ENCODE data around the gene ZFPM1. TPM values are rescaled to one million over a fixed set of nuclear protein-coding genes. Genes with fewer than 3 reads are reported as not detected.

Gene ZFPM1
- total RNA-seq, 1 experiment from 2014 or later, result 24.1 TPM

- Mint-ChIP-seq H3K27me3 (ENCODE audit: insufficient read depth, unreplicated experiment) (peaks cover 9% of the 10 kb centered on the region), H3K4me1 (ENCODE audit: low read depth, unreplicated experiment) (no peaks in the 10 kb centered on the region), H3K36me3 (ENCODE audit: insufficient read depth, unreplicated experiment) (no peaks in the 10 kb centered on the region), H3K27ac (ENCODE audit: unreplicated experiment) (no peak overlapping the region), H3K9me3 (ENCODE audit: unreplicated experiment) (no peaks in the 10 kb centered on the region), H3K4me3 (ENCODE audit: unreplicated experiment) (no peak overlapping the region)
- CTCF ChIA-PET, result interaction anchor here (0.5 to 2.1 kb wide), 3 partner anchors 10 to 1131 kb away, joined by 4 to 6 read pairs (median 4); no protein-coding TSS in a partner anchor
- H3K4me3 ChIP-seq (ENCODE audit: low read depth, low read length), result no peak overlapping the region
- no peak for DNase-seq
- POLR2A ChIA-PET, result no interaction called here
- H3K36me3 ChIP-seq (ENCODE audit: control insufficient read depth, insufficient read depth, low read length), result no peaks in the 10 kb centered on the region
- no peaks in the 10 kb centered on the region for H3K9me3 ChIP-seq
- no TSS peak for BruUV-seq (replicated peaks)
- TF ChIP-seq, protein P1, sequence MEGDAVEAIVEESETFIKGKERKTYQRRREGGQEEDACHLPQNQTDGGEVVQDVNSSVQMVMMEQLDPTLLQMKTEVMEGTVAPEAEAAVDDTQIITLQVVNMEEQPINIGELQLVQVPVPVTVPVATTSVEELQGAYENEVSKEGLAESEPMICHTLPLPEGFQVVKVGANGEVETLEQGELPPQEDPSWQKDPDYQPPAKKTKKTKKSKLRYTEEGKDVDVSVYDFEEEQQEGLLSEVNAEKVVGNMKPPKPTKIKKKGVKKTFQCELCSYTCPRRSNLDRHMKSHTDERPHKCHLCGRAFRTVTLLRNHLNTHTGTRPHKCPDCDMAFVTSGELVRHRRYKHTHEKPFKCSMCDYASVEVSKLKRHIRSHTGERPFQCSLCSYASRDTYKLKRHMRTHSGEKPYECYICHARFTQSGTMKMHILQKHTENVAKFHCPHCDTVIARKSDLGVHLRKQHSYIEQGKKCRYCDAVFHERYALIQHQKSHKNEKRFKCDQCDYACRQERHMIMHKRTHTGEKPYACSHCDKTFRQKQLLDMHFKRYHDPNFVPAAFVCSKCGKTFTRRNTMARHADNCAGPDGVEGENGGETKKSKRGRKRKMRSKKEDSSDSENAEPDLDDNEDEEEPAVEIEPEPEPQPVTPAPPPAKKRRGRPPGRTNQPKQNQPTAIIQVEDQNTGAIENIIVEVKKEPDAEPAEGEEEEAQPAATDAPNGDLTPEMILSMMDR (IDR thresholded peaks at IDR 0.05; ENCODE audit: insufficient read depth in 1 of 2, low read depth in 1 of 2, low read length in 1 of 2, severe bottlenecking in 1 of 2, unreplicated experiment in 1 of 2), result no peak
- peaks cover 10% of the 10 kb centered on the region for H3K4me1 ChIP-seq
- H3K27me3 ChIP-seq (replicated peaks; ENCODE audit: control insufficient read depth, insufficient read depth, low read length), result peaks cover 2% of the 10 kb centered on the region; the same call in 1 of the 2 replicates
- intact Hi-C loops (cut with micrococcal nuclease; ENCODE audit: unreplicated experiment), result no loop called here
Measured at GRCh38 chr16:88427376-88427775, 25.7 kb upstream of the ZFPM1 start.

DNA sequence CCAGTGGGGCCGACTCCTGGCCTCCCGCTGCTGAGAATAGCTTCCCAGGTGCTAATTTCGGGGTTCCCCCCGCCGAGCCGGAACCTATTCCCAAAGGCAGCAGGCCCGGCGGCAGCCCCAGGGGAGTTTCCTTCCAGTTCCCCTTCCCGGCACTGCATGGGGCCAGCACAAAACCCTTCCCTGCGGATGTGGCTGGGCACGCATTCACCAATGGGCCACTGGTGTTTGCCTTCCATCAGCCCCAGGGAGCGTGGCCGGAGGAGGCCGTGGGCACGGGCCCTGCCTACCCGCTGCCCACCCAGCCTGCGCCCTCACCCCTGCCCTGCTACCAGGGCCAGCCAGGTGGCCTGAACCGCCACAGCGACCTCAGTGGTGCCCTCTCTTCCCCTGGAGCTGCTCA, 24.9 kb upstream of the ZFPM1 start:
- TF ChIP-seq, protein P1 (IDR thresholded peaks at IDR 0.05; ENCODE audit: insufficient read depth in 1 of 2, low read depth in 1 of 2, low read length in 1 of 2, severe bottlenecking in 1 of 2, unreplicated experiment in 1 of 2), result no peak
- H3K4me3 ChIP-seq (ENCODE audit: low read depth, low read length), result no peak overlapping the region
- no peak for DNase-seq
- no TSS peak for BruUV-seq (replicated peaks)
- Mint-ChIP-seq H3K4me1 (ENCODE audit: low read depth, unreplicated experiment) (no peaks in the 10 kb centered on the region), H3K27ac (ENCODE audit: unreplicated experiment) (no peak overlapping the region), H3K27me3 (ENCODE audit: insufficient read depth, unreplicated experiment) (peaks cover 9% of the 10 kb centered on the region), H3K4me3 (ENCODE audit: unreplicated experiment) (no peak overlapping the region), H3K36me3 (ENCODE audit: insufficient read depth, unreplicated experiment) (no peaks in the 10 kb centered on the region), H3K9me3 (ENCODE audit: unreplicated experiment) (no peaks in the 10 kb centered on the region)
- H3K4me1 ChIP-seq, result peaks cover 10% of the 10 kb centered on the region
- no peaks in the 10 kb centered on the region for H3K9me3 ChIP-seq
- POLR2A ChIA-PET, result no interaction called here
- intact Hi-C loops (cut with micrococcal nuclease; ENCODE audit: unreplicated experiment), result no loop called here
- no peaks in the 10 kb centered on the region for H3K36me3 ChIP-seq (ENCODE audit: control insufficient read depth, insufficient read depth, low read length)
- CTCF ChIA-PET, result interaction anchor here (2.1 kb wide), 1 partner anchor 10 kb away, joined by 6 read pairs; no protein-coding TSS in a partner anchor
- peaks cover 2% of the 10 kb centered on the region; the same call in 1 of the 2 replicates for H3K27me3 ChIP-seq (replicated peaks; ENCODE audit: control insufficient read depth, insufficient read depth, low read length)

DNA sequence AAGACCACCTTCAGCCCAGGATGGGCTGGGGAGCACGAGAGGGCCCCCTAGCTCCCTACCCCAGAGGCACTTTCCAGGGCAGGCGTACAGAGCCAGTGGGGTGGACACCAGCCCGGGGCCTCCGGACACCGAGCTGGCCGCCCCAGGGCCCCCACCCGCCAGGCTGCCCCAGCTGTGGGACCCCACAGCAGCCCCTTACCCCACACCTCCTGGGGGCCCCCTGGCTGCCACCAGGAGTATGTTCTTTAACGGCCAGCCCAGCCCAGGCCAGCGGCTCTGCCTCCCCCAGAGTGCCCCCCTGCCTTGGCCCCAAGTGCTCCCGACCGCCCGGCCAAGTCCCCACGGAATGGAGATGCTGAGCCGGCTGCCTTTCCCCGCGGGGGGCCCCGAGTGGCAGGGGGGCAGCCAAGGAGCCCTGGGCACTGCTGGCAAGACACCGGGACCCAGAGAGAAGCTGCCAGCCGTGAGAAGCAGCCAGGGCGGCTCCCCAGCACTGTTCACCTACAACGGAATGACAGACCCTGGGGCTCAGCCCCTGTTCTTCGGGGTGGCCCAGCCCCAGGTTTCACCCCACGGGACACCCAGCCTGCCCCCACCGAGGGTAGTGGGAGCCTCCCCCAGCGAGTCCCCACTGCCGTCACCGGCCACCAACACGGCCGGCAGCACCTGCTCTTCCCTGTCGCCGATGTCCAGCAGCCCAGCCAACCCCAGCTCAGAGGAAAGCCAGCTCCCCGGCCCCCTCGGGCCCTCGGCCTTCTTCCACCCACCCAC, 24.3 kb upstream of the ZFPM1 start:
- Mint-ChIP-seq H3K36me3 (ENCODE audit: insufficient read depth, unreplicated experiment) (no peaks in the 10 kb centered on the region), H3K4me3 (ENCODE audit: unreplicated experiment) (no peak overlapping the region), H3K4me1 (ENCODE audit: low read depth, unreplicated experiment) (no peaks in the 10 kb centered on the region), H3K27me3 (ENCODE audit: insufficient read depth, unreplicated experiment) (peaks cover 9% of the 10 kb centered on the region), H3K27ac (ENCODE audit: unreplicated experiment) (no peak overlapping the region), H3K9me3 (ENCODE audit: unreplicated experiment) (no peaks in the 10 kb centered on the region)
- peaks cover 10% of the 10 kb centered on the region for H3K4me1 ChIP-seq
- DNase-seq, result no peak
- no peak overlapping the region for H3K4me3 ChIP-seq (ENCODE audit: low read depth, low read length)
- intact Hi-C loops (cut with micrococcal nuclease; ENCODE audit: unreplicated experiment), result no loop called here
- ChIA-PET POLR2A (interaction anchor here (0.6 kb wide), 1 partner anchor 141 kb away, joined by 3 read pairs; the partner anchor contains the start of gene ZC3H18), CTCF (interaction anchor here (0.5 to 2.1 kb wide), 2 partner anchors 9 to 131 kb away, joined by 6 to 9 read pairs; no protein-coding TSS in a partner anchor)
- H3K9me3 ChIP-seq, result no peaks in the 10 kb centered on the region
- no TSS peak for BruUV-seq (replicated peaks)
- peaks cover 2% of the 10 kb centered on the region; the same call in 1 of the 2 replicates for H3K27me3 ChIP-seq (replicated peaks; ENCODE audit: control insufficient read depth, insufficient read depth, low read length)
- TF ChIP-seq, protein P1 (IDR thresholded peaks at IDR 0.05; ENCODE audit: insufficient read depth in 1 of 2, low read depth in 1 of 2, low read length in 1 of 2, severe bottlenecking in 1 of 2, unreplicated experiment in 1 of 2), result no peak
- H3K36me3 ChIP-seq (ENCODE audit: control insufficient read depth, insufficient read depth, low read length), result no peaks in the 10 kb centered on the region

Data from Caco-2 (cell line).